HEK293 (cell line): ENCODE measurements around the gene CST6.

ENCODE experiments used
- CTCF ChIA-PET: fragments of 350-600 bp; formaldehyde crosslinking; extraction: SDS; loops from one replicate; lab custom pipeline; 2021; ENCODE audit warnings: antibody characterized with exemption; lab: Yijun Ruan, JAX
- POLR2A ChIA-PET: fragments of 300-600 bp; formaldehyde crosslinking; extraction: SDS; loops from one replicate; lab custom pipeline; 2020; ENCODE audit warnings: antibody characterized with exemption, inconsistent platforms; lab: Yijun Ruan, JAX
- H3K27ac ChIP-seq: fragments of 200-500 bp; sonication (Bioruptor generic); 2 replicates; pipeline ENCODE4 v1.5.1; 2014; ENCODE audit warnings: low read depth, low read length, control low read depth, inconsistent platforms; ENCODE audit errors: extremely low read depth
- H3K36me3 ChIP-seq, 2 experiments: fragments of 200-500 bp in 1 of 2; sonication (Bioruptor generic) in 1 of 2; 1 replicate in 1 of 2; 2 replicates in 1 of 2; pipeline ENCODE4 v1.5.1; 2014 to 2017; ENCODE audit warnings: inconsistent platforms in 2 of 2, low read length in 2 of 2; ENCODE audit not compliant: control insufficient read depth in 2 of 2, insufficient read depth in 1 of 2
- H3K4me1 ChIP-seq: fragments of 200-500 bp; sonication (Bioruptor generic); 2 replicates; pipeline ENCODE4 v1.5.1; 2014; ENCODE audit warnings: mild to moderate bottlenecking, low read length, inconsistent platforms; ENCODE audit not compliant: control insufficient read depth, insufficient read depth
- H3K4me3 ChIP-seq: 2 replicates; pipeline ENCODE4 v1.5.1; 2011; ENCODE audit warnings: low read depth, mild to moderate bottlenecking, control low read depth, low read length, moderate library complexity
- H3K9me3 ChIP-seq: fragments of 200-500 bp; sonication (Bioruptor generic); 2 replicates; pipeline ENCODE4 v1.5.1; 2014; ENCODE audit warnings: low read depth, low read length, inconsistent platforms; ENCODE audit not compliant: control insufficient read depth, insufficient read depth
- ELK4 ChIP-seq: IDR thresholded peaks from 2 replicates; pipeline ENCODE4 v1.6.1; 2011; ENCODE audit warnings: mild to moderate bottlenecking, low read depth, low read length, borderline replicate concordance
- GLI2 ChIP-seq: fragments of 450-650 bp; formaldehyde crosslinking; IDR thresholded peaks from 2 replicates; pipeline ENCODE4; 2017; ENCODE audit warnings: missing biosample characterization, missing genetic modification characterization, low read depth, borderline replicate concordance
- HOXC10 ChIP-seq: sonication (generic); formaldehyde crosslinking; IDR thresholded peaks from 2 replicates; pipeline ENCODE4 v1.8.1; 2023; ENCODE audit warnings: mild to moderate bottlenecking, missing genetic modification reagents
- HOXD13 ChIP-seq: sonication (generic); formaldehyde crosslinking; IDR thresholded peaks from 2 replicates; pipeline ENCODE4 v1.8.0; 2022; ENCODE audit warnings: missing genetic modification reagents, borderline replicate concordance
- INSM2 ChIP-seq: fragments of 450-650 bp; formaldehyde crosslinking; IDR thresholded peaks from 2 replicates; pipeline ENCODE4 v1.5.1; 2016; ENCODE audit warnings: missing biosample characterization, missing genetic modification characterization
- KLF10 ChIP-seq: fragments of 450-650 bp; IDR thresholded peaks from 2 replicates; pipeline ENCODE4 v1.5.1; 2018; ENCODE audit warnings: missing biosample characterization, mild to moderate bottlenecking, missing genetic modification characterization
- WT1 ChIP-seq: fragments of 450-650 bp; formaldehyde crosslinking; IDR thresholded peaks from 2 replicates; pipeline ENCODE4 v1.5.1; 2016; ENCODE audit warnings: missing biosample characterization, missing genetic modification characterization
- ZBTB26 ChIP-seq: fragments of 450-650 bp; formaldehyde crosslinking; optimal IDR thresholded peaks from 2 replicates; pipeline ENCODE3; 2016; ENCODE audit warnings: missing biosample characterization, mild to moderate bottlenecking, missing genetic modification characterization
- ZBTB7A ChIP-seq: fragments of 450-650 bp; formaldehyde crosslinking; IDR thresholded peaks from 2 replicates; pipeline ENCODE4 v1.5.1; 2016; ENCODE audit warnings: low read depth, missing biosample characterization, missing genetic modification characterization
- ZNF133 ChIP-seq: fragments of 450-650 bp; formaldehyde crosslinking; IDR thresholded peaks from 2 replicates; pipeline ENCODE4 v1.5.1; 2016; ENCODE audit warnings: missing biosample characterization, missing genetic modification characterization
- ZNF140 ChIP-seq: fragments of 450-650 bp; formaldehyde crosslinking; IDR thresholded peaks from 2 replicates; pipeline ENCODE4 v1.5.1; 2016; ENCODE audit warnings: missing biosample characterization, missing genetic modification characterization
- ZNF16 ChIP-seq: fragments of 450-650 bp; formaldehyde crosslinking; IDR thresholded peaks from 2 replicates; pipeline ENCODE4 v1.5.1; 2016; ENCODE audit warnings: low read depth, missing biosample characterization, missing genetic modification characterization
- ZNF239 ChIP-seq: fragments of 450-650 bp; formaldehyde crosslinking; IDR thresholded peaks from 2 replicates; pipeline ENCODE4 v1.5.1; 2016; ENCODE audit warnings: missing biosample characterization, missing genetic modification characterization
- ZNF311 ChIP-seq: fragments of 450-650 bp; formaldehyde crosslinking; IDR thresholded peaks from 2 replicates; pipeline ENCODE4 v1.5.1; 2017; ENCODE audit warnings: missing biosample characterization, missing genetic modification characterization, borderline replicate concordance
- ZNF362 ChIP-seq: fragments of 450-650 bp; formaldehyde crosslinking; IDR thresholded peaks from 2 replicates; pipeline ENCODE4 v1.5.1; 2016; ENCODE audit warnings: missing biosample characterization, missing genetic modification characterization
- ZNF37A ChIP-seq: fragments of 450-650 bp; IDR thresholded peaks from 2 replicates; pipeline ENCODE4 v1.5.1; 2018; ENCODE audit warnings: missing biosample characterization, missing genetic modification characterization
- ZNF426 ChIP-seq: fragments of 450-650 bp; formaldehyde crosslinking; IDR thresholded peaks from 2 replicates; pipeline ENCODE4 v1.5.1; 2017; ENCODE audit warnings: missing biosample characterization, missing genetic modification characterization, mild to moderate bottlenecking, inconsistent platforms, moderate library complexity
- ZNF449 ChIP-seq: fragments of 450-650 bp; formaldehyde crosslinking; IDR thresholded peaks from 2 replicates; pipeline ENCODE4 v1.5.1; 2017; ENCODE audit warnings: missing biosample characterization, mild to moderate bottlenecking, missing genetic modification characterization, moderate library complexity
- ZNF658 ChIP-seq: fragments of 450-650 bp; formaldehyde crosslinking; IDR thresholded peaks from 2 replicates; pipeline ENCODE4; 2016; ENCODE audit warnings: missing biosample characterization, missing genetic modification characterization
- ZNF664 ChIP-seq: fragments of 450-650 bp; formaldehyde crosslinking; IDR thresholded peaks from 2 replicates; pipeline ENCODE4 v1.5.1; 2016; ENCODE audit warnings: missing biosample characterization, missing genetic modification characterization

CST6 gene

GRCh38 chr11:65981972-65982823 lies 29.6 kb upstream of the CST6 start:
- ChIA-PET POLR2A (interaction anchor here (0.6 to 1.1 kb wide), 2 partner anchors 9 to 111 kb away, joined by 3 to 4 read pairs; no protein-coding TSS in a partner anchor), CTCF (interaction anchor here (0.6 to 2.2 kb wide), 2 partner anchors 11 to 97 kb away, joined by 5 to 8 read pairs; no protein-coding TSS in a partner anchor)
- TF ChIP-seq ZNF426 (tag by site-specific recombination) (no peak), ZNF37A (no peak), ZNF449 (tag by site-specific recombination) (no peak), GLI2 (tag by site-specific recombination) (no peak), ZNF239 (tag by site-specific recombination) (no peak), ZBTB26 (tag by site-specific recombination) (no peak), INSM2 (no peak), ZNF311 (no peak), ZNF664 (tag by site-specific recombination) (no peak), WT1 (tag by site-specific recombination) (no peak), ZNF16 (no peak), ZNF658 (tag by site-specific recombination) (no peak), ELK4 (no peak), ZNF362 (tag by site-specific recombination) (no peak), ZNF133 (no peak), HOXD13 (CRISPR knock-in tag) (no peak), KLF10 (tag by site-specific recombination) (no peak), ZBTB7A (tag by site-specific recombination) (no peak), HOXC10 (no peak), ZNF140 (tag by site-specific recombination) (no peak)
- H3K9me3 ChIP-seq: no peaks in the 10 kb centered on the region
- no peak overlapping the region for H3K27ac ChIP-seq
- no peaks in the 10 kb centered on the region for H3K4me1 ChIP-seq
- peaks cover 0 to 24% of the 10 kb centered on the region in 2 experiments; a peak in 1 of 3 replicates for H3K36me3 ChIP-seq
- no peak overlapping the region for H3K4me3 ChIP-seq
